GM12875 (cell line): Measurements from ENCODE around the gene CDH9.

Experiments
- H3K4me3 ChIP-seq: one replicate; pipeline ENCODE4 v1.5.1; 2011; ENCODE audit warnings: low read depth, low read length, control low read depth
- TF ChIP-seq, protein P1 (sequence below): IDR thresholded peaks from 2 replicates; pipeline ENCODE4 v1.5.1; 2011; ENCODE audit warnings: low read depth, mild to moderate bottlenecking, control low read depth, inconsistent platforms, low read length, moderate library complexity, borderline replicate concordance; ENCODE audit not compliant: insufficient read depth

The CDH9 gene

DNA sequence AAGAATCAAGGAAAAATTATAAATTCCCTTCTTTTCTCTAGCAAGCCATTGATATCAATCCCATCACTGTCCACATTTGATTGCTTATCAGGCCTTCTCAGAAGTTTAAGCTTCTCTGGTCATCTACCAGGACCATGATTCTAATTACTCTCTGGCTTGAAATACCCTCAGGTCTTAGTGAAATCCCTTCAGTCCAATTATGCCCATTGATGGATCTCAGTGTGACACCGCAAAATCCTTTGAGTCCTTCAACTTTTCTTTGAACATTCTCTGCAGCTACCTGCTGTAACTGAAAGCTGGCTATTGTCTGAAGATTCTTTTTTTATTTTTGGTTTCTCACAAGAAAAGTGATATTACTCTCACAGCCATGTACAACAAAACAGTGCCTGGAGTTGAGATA is 3.0 kb upstream of the CDH9 start:
- TF ChIP-seq, protein P1, sequence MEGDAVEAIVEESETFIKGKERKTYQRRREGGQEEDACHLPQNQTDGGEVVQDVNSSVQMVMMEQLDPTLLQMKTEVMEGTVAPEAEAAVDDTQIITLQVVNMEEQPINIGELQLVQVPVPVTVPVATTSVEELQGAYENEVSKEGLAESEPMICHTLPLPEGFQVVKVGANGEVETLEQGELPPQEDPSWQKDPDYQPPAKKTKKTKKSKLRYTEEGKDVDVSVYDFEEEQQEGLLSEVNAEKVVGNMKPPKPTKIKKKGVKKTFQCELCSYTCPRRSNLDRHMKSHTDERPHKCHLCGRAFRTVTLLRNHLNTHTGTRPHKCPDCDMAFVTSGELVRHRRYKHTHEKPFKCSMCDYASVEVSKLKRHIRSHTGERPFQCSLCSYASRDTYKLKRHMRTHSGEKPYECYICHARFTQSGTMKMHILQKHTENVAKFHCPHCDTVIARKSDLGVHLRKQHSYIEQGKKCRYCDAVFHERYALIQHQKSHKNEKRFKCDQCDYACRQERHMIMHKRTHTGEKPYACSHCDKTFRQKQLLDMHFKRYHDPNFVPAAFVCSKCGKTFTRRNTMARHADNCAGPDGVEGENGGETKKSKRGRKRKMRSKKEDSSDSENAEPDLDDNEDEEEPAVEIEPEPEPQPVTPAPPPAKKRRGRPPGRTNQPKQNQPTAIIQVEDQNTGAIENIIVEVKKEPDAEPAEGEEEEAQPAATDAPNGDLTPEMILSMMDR = no peak
- H3K4me3 ChIP-seq = no peak overlapping the region

DNA sequence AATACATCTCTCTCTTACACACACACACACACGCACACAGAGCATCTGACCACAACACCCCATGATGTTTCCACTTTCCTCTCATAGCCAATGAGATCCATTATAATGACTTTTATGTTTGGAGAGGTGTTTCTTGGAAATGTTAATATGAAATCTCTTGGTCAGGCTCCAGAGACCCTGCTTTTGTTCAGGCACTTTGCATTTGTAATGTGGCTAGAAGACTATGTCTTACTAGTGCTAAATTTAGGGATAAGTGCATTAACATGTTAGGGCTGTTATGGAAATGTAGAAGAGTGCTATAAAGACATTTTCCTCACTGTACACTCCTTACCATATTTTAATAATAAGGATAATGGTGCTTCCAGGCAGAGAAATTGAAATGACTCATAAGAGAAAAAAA is 3.8 kb downstream of the CDH9 start:
- no peak overlapping the region for H3K4me3 ChIP-seq
- TF ChIP-seq, protein P1 = no peak

DNA sequence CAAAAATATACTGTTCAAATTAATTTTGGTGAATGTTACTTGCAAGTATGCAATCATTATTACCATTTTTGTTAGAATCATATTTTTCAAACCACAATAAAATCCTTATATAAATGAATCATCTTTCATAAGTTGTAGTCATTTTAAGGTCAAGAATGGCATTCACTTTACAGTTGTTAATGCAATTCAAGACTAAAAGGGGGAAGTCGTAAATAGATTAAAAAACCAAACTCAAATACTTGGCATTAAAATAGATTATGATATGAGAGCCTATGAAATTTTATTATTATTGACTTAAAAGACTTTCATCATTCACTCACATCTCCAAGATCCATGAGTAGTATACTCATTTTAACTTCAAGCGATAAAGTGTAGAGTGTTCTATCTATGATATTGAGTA is 11.6 kb downstream of the CDH9 start:
- H3K4me3 ChIP-seq = no peak overlapping the region
- TF ChIP-seq, protein P1 = no peak

DNA sequence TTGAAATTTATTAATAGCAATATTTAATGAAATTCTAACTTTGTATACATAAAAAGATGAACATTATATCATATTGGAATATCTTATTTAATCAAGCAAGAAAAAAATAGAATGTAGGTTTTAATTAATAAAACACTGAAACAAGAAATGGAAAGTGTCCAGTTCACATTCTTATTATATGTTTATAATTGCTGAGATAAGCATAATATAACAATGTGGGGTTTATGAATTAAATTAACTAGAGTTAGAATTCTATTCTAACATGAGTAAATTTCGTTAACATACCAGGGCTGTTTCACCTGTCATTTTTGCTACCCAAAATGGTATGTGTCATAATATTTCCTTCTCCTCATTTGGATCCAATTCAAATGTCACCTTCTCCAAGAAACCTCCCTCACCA is 12.3 kb downstream of the CDH9 start:
- no peak overlapping the region for H3K4me3 ChIP-seq
- TF ChIP-seq, protein P1 = no peak

DNA sequence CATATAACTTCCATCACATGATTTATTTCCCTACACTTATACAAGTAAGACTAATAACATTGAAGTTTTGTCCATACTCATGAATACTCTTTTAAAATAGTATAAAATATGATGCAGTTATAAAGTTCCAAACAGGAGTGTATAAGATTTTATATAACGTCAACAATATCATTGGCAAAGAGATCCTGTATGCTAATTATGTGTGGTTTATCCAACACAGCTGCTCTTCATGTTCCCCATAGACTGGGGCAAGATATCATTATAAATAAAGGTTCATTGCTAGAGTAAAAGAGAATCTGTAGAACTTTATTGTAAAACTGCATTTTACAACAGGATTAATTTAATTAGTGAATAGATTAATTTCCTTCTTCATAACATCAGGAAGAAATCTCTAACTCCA is 16.9 kb downstream of the CDH9 start:
- no peak overlapping the region for H3K4me3 ChIP-seq
- TF ChIP-seq, protein P1 = no peak

DNA sequence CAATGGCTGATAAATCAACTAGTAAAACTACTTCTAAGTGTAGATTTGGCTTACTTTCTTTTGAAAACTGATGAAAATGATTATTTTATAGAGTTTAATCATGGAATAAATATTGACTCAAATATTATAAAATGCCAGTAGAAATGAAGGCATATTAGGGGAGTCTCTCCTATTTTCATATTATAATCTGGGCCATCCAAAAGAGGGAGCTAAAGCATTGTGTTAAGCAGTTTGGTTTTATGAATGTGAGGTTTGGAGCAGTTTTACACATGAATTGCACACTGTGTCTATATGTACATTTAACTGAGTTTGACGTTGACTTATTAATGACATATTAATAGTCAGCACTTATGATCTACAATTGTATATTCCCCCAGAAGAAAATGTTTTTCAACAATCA is 17.4 kb downstream of the CDH9 start:
- TF ChIP-seq, protein P1 = no peak
- no peak overlapping the region for H3K4me3 ChIP-seq

DNA sequence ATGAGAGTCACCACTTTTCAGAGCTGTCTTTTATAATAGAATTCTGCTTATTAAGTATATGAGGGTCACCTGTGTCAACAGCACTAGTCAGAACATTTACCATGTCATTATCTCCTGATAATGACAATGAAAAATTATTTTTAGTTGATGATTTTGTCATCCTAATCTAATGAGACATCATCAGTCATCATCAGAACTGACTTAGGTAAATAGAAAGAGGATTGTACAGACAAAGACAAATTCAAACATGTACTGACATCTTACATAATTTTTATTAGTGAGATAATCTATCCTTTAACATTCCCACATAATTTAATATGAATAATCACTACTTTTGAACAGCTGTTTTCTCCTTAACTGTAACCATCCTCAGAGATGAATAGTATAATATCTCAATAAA is 22.6 kb downstream of the CDH9 start:
- TF ChIP-seq, protein P1 = no peak
- no peak overlapping the region for H3K4me3 ChIP-seq
